GM12875 (cell line): ENCODE measurements around the gene ARHGAP19.
A peak's percentile ranks its signal among the peaks of the same experiment; 100 is the strongest.

Experiments used
- H3K4me3 ChIP-seq: one replicate; pipeline ENCODE4 v1.5.1; 2011; ENCODE audit warnings: low read depth, low read length, control low read depth
- TF ChIP-seq, protein P1 (sequence below): IDR thresholded peaks from 2 replicates; pipeline ENCODE4 v1.5.1; 2011; ENCODE audit warnings: low read depth, mild to moderate bottlenecking, control low read depth, inconsistent platforms, low read length, moderate library complexity, borderline replicate concordance; ENCODE audit not compliant: insufficient read depth

The ARHGAP19 gene

DNA sequence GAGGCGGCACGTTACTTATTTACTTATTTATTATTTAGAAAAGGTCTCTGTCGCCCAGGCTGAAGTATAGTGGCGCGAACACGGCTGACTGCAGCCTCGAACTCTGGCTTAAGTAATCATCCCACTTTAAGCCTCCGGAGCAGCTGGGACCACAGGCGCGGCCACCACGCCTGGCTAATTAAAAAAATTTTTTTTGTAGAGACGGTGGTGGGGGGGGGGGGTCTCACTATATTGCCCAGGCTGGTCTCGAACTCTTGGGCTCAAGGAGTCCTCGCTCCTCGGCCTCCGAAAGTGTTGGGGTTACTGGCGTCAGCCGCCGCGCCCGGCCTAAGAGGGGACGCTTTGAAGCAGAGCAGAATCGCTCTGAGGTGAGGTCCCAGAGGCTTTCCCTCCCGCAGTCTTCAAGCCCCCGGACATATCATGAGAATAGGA lies 42.8 kb upstream of the ARHGAP19 start:
- TF ChIP-seq, protein P1, sequence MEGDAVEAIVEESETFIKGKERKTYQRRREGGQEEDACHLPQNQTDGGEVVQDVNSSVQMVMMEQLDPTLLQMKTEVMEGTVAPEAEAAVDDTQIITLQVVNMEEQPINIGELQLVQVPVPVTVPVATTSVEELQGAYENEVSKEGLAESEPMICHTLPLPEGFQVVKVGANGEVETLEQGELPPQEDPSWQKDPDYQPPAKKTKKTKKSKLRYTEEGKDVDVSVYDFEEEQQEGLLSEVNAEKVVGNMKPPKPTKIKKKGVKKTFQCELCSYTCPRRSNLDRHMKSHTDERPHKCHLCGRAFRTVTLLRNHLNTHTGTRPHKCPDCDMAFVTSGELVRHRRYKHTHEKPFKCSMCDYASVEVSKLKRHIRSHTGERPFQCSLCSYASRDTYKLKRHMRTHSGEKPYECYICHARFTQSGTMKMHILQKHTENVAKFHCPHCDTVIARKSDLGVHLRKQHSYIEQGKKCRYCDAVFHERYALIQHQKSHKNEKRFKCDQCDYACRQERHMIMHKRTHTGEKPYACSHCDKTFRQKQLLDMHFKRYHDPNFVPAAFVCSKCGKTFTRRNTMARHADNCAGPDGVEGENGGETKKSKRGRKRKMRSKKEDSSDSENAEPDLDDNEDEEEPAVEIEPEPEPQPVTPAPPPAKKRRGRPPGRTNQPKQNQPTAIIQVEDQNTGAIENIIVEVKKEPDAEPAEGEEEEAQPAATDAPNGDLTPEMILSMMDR = no peak

GRCh38 chr10:97334370-97335175 lies 42.1 kb upstream of the ARHGAP19 start, which contains the start of gene FRAT2:
Gene FRAT2 (minus strand): TSS chr10:97334729. CDS start chr10:97334572, 157 bp downstream.
- H3K4me3 ChIP-seq = peak within 1 kb of the TSS; percentile 77
- TF ChIP-seq, protein P1 = no peak

More for the DNA sequence above, 42.8 kb upstream of the ARHGAP19 start:
- peak overlapping the region; percentile 77 for H3K4me3 ChIP-seq

- TF ChIP-seq, protein P1 = no peak
Observed at GRCh38 chr10:97333601-97334369, 41.3 kb upstream of the ARHGAP19 start.

GRCh38 chr10:97333351-97333600 lies 40.8 kb upstream of the ARHGAP19 start:
- H3K4me3 ChIP-seq = peak overlapping the region; percentile 77
- TF ChIP-seq, protein P1 = 0 out of 2 replicates have a peak, but pooled peaks have one; percentile 17

More at GRCh38 chr10:97333601-97334369, 41.3 kb upstream of the ARHGAP19 start:
- peak overlapping the region; percentile 77 for H3K4me3 ChIP-seq

DNA sequence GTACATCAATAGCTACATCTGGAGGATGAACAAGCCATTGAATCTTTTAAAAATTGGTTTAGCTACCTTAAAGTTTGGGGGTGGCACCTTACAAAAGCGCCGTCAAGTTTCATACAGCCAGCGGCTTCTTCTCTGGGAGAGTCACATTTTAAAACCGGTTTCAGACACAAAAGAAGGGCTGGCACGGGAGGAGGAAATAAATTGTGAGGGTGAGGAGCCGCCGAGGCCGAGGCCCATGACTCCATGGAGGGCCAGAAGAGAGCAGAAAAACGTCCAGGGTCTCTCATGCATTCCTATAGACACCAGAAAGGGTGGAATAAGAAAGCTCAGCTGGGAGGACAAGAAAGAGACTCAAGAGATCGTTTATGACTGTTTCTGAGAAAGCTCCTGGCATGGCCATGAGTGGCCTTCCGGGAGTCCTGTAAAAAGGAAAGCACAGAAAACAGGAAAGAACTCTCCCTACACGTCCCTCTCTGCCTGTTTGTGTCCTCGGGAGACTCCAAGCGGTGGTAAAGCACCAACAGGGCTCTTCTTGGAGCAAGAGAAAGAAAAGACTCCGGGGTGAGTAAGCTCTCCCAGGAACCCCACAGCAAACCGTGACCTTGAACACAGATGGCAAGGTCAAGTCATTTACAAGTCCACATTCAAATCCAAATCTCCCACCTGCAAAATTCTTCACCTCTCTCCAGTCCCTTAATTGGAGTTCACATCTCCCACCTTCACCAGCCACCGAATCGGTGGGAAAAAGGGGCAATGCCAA lies 40.3 kb upstream of the ARHGAP19 start:
- no peak overlapping the region for H3K4me3 ChIP-seq
- TF ChIP-seq, protein P1 = no peak

GRCh38 chr10:97331153-97331703 lies 38.8 kb upstream of the ARHGAP19 start:
- TF ChIP-seq, protein P1 = no peak
- H3K4me3 ChIP-seq = no peak overlapping the region
